ENCODE measurements around the gene TOMM40.
A peak's percentile ranks its signal among the peaks of the same experiment; 100 is the strongest.

Gene TOMM40

DNA sequence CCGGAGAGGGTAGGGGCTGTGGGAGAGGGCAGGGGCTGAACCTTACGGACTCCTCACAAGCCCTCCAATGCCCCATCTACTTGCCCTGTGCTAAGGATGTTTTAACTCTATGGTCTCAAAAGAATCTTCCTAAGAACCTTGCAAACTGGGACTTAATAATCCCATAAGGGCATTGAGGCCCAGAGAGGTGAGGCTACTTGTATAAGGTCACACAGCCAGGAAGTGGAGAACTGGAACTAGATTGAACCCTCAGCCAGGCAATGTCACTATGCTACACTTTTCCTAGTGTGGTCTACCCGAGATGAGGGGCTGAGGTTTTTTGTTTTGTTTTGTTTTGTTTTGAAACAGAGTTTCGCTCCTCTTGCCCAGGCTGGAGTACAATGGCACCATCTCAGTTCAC lies 40.5 kb downstream of the TOMM40 start:
- DNase-seq: no peak

GRCh38 chr19:44939668-44940067 lies 48.6 kb downstream of the TOMM40 start:
- no peak for DNase-seq

GRCh38 chr19:44942067-44942571 lies 51.1 kb downstream of the TOMM40 start, which contains the start of gene APOC4:
APOC4 (plus strand) TSS chr19:44942237; CDS start chr19:44942278, 41 bp downstream.
- no peak for DNase-seq

DNA sequence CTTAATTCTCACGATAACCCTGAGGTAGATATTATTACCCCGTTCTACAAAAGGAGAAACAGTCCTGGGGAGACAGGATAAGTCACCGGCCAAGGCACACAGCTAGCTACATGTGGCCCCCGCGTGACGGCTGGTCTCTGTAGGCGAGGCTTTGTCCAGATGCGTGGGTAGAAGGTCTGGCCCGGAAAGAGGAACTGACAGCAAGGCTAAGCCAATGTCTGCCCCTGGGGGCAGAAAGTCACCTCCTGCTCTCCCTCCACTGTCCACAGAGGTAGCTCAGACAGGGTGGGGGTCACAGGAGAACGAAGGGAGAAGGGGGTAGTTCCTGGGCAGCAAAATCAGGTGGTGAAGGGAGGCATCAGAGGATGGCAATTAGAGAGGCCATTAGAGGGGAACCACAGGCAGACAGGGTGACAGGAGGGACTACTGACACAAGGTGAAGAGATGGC lies 52.8 kb downstream of the TOMM40 start:
- no peak for DNase-seq

DNA sequence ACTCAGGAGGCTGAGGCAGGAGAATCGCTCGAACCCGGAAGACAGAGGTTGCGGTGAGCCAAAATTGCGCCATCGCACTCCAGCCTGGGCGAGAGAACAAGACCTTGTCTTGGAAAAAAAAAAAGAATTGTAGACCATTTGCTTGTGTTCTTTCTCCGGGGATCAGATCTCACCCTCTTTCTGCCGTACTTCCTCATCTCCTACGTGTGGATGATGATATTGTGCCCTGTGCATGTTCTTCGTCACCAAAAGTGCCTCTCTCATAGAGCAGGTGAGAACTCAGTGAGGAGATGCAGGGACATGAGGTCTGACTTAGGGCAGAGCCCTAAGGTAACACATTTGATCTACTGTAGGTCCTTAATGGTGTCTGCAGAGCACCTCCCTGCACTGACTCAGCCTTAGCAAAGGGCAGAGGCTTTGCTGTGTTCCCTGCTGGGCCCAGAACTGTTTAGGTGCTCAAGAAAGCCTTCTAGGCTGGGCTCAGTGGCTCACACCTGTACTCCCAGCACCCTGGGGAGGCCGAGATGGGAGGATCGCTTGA lies 56.1 kb downstream of the TOMM40 start:
- no peak for DNase-seq

- no peak for DNase-seq
Observed at GRCh38 chr19:44948237-44948636, 57.2 kb downstream of the TOMM40 start.

GRCh38 chr19:44948763-44949374 lies 57.8 kb downstream of the TOMM40 start:
- no peak for DNase-seq

DNA sequence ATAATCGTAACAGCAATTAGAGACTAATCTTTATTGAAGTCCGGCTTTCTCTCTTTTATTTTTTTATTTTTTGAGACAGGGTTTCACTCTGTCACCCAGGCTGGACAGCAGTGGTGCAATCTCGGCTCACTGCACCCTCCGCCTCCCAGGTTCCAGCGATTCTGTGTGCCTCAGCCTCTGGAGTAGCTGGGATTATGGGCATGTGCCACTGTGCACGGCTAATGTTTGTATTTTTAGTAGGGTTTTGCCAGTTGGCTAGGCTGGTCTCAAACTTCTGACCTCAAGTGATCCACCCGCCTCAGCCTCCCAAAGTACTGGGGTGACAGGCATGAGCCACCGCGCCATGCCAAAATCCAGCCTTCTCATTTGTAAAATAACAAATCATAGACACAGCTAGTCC lies 58.5 kb downstream of the TOMM40 start:
- no peak for DNase-seq

GRCh38 chr19:44951179-44952159 lies 60.4 kb downstream of the TOMM40 start:
- DNase-seq: peak; percentile 78

All from NCI-H2029 treated with DMSO at 0.1 percent for 48 hours (cell line).